Amniotic epithelial cell (primary cell): ENCODE data around the gene CIROP.

Source experiments
- DNase-seq: peaks from one replicate; pipeline ENCODE4 v3.0.0-alpha.2; 2010; ENCODE audit warnings: low read depth

Gene CIROP, protein sequence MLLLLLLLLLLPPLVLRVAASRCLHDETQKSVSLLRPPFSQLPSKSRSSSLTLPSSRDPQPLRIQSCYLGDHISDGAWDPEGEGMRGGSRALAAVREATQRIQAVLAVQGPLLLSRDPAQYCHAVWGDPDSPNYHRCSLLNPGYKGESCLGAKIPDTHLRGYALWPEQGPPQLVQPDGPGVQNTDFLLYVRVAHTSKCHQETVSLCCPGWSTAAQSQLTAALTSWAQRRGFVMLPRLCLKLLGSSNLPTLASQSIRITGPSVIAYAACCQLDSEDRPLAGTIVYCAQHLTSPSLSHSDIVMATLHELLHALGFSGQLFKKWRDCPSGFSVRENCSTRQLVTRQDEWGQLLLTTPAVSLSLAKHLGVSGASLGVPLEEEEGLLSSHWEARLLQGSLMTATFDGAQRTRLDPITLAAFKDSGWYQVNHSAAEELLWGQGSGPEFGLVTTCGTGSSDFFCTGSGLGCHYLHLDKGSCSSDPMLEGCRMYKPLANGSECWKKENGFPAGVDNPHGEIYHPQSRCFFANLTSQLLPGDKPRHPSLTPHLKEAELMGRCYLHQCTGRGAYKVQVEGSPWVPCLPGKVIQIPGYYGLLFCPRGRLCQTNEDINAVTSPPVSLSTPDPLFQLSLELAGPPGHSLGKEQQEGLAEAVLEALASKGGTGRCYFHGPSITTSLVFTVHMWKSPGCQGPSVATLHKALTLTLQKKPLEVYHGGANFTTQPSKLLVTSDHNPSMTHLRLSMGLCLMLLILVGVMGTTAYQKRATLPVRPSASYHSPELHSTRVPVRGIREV

DNA sequence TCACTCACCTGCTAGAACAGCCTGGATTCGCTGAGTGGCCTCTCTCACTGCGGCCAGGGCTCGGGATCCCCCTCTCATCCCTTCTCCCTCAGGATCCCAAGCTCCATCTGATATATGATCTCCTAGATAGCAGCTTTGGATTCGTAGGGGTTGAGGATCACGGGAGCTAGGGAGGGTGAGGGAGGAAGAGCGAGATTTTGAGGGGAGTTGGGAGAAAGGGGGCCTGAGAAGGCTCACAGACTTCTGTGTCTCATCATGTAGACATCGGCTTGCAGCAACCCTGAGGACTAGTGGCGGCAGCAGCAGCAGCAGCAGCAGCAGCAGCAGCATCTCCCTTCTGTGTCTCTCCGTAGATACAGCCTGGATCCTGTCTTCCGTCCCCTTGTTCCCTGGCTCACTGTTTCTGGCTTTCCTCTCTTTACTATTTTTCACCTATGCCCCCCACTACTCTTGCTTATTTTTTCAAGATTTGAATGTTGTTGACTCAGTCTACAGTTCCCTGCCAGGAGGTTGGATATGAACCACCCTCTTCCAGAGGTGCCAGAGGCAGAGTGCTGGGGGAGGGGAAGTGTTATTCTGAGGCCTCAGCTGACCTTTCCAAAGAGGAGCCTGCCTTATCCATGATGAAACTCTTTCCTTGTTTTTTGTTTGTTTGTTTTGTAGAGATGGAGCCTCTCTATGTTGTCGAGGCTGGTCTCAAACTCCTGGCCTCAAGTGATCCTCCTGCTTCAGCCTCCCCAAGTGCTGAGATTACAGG is at the start of gene CIROP:
CIROP (minus strand) TSS at position 399 of the 757 bp plus-strand sequence; CDS start at position 330, 69 bp downstream.
- no peak for DNase-seq

DNA sequence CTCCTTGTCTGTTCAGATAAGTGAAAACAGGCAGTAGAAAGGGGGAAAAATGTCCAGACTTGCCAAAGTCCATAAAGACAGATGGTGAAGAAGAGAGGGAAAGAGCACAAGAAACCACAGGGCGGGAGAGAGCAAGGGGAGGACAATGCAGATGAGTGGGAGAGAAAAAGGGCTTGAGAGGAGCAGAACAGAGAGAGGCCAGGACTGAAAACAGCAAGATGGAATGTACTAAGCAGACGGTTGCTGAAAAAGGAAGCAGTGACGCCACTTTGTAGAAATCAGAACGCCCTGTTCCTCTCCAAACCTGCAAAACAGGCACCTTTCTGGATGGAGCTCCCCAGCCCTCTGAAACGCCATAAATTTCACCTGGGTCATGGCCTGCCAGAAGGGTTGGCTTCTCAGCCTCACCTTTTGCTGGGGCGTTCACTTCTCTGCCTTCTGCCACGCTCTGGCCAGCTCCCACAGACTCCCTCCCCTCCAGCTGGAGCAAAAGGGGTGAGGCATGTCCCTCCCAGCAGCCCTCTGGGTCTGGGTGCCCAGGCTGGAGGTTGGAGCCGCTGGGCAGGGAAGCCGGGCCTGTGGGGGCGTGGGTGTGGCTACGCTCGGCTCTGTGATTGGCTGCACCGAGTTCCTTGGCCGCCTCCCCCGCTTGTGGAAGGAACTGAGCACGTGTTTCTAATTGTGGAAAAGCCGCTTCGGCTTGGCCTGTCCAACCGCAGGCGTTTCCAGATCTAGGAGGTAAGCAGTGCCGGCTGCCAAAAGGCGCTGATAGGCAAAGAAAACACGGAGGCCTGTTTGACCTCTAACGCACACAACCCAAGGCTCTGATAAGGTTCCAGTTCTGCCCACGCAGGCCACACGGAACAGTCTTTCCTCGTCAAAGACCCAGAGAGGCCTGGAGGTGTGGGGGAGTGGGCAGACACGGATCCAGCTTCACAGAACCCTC is 49.3 kb upstream of the CIROP start:
- peak; percentile 98 for DNase-seq

DNA sequence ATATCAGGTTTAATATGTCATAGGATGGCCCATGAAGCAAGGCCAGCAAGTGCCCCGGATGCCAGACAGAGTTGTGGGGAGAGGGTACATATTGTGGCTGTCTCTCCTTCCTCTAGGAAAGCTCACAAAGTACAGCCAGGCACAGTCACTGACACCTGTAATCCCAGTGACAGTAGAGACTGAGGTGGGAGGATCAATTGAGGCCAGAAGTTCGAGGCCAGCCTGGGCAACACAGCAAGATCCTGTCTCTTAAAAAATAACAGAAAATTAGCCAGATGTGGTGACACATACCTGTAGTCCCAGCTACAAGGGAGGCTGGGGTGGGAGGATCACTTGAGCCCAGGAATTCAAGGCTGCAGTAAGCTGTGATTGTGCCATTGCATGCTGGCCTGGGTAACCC is 46.6 kb upstream of the CIROP start:
- DNase-seq: no peak

DNA sequence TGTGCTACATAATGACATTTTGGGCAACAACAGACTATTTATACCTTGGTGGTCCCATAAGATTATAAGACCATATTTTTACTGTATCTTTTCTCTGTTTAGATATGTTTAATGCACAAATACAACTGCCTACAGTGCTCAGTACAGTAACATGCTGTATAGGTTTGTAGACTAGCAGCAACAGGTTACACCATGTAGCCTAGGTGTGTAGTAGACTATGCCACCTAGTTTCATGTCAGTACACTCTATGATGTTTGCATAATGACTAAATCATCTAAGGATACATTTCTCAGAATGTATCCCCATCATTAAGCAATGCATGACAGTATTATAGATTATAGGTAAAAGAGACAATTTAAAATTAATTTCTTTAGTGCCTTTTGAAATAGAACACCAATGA is 45.0 kb upstream of the CIROP start:
- DNase-seq: no peak

DNA sequence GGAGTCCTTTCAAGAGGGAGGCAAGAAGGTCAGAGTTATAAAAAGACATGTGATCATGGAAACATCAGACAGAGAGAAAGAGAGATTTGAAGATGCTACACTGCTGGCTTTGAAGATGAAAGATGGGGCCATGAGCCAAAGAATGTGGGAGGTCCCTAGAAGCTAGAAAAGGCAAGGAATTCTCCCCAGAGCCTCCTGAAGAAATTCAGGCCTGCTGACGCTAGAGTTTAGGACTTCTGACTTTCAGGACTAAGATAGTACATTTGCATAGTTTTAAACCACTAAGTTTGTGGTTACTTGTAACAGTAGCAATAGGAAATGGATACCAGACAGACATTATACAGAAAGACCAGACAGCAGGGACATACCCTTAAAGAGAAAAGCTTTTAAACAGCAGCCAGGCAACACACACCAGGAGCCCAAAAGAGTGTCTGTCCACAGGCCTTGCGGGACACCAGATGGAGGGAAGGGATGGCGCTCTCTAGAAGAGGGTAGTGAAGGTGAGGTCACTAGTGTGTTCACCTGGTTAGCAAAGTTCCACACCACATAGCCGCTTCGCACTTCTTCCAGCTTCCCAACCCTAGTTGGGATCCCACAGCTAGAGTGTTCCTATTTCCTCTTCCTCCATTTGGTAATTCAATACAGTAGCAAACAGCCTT is 43.9 kb upstream of the CIROP start:
- peak; percentile 88 for DNase-seq

DNA sequence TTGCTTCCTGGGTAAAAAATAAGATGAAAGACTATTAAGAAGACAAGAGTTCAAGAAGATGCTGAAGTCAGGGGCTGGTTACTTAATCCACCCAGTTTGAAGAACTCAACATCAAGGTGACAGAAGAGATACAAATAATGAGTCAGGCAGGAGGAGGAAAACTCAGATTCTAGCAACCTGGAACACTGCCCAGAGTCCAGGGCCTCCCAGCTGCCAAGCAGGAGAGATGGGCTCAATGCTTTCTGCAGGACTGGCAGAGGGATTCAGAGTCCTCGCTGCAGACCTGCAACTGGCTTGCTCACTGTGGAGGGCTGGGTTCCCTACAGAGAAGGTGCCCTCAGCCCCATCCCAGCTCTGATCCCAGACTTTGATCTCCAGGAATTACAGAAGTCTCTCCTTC is 42.9 kb upstream of the CIROP start:
- peak; percentile 92 for DNase-seq

DNA sequence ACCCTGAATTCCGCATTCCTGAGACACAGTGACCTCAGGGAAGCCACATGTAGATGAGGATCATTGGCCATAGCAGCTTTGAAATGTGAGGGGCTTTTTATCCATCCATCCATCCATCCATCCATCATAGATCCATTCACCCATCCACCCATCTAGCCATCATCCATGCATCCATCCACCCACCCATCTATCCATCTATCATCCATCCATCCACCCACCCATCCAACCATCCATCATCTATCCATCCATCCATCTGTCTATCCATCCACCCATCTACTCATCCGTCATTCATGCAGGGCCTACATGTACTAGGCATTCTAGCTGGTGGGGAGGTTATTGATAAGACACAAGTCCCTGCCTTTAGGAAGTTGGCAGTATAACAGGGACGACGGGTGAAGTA is 42.2 kb upstream of the CIROP start:
- no peak for DNase-seq

DNA sequence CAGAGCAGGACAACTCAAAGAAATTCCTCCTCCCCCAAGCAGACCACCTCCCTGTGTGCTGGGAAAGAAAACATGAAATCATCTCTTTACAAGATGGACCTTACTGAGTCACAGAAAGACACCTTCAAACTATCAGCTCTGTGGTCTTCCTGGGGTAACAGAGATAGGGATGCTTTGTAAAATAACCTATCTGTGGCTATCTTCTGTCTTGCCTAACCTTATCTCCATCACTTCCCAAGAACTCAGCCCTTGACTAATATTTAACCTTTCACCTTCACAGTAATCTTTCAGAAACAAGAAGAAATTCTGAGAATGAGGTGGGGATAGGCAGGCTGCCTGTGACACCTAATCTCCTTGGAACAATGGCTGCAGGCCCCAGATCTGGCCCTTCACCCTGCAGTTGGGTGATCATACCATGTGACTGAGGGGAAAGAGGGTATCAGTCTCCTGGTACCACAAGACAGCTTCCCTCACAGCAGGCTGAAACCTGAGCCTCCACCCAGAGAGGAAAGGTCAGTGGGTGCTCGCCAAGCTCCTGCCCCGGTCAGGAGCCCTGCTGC is 41.6 kb upstream of the CIROP start:
- DNase-seq: peak; percentile 90

DNA sequence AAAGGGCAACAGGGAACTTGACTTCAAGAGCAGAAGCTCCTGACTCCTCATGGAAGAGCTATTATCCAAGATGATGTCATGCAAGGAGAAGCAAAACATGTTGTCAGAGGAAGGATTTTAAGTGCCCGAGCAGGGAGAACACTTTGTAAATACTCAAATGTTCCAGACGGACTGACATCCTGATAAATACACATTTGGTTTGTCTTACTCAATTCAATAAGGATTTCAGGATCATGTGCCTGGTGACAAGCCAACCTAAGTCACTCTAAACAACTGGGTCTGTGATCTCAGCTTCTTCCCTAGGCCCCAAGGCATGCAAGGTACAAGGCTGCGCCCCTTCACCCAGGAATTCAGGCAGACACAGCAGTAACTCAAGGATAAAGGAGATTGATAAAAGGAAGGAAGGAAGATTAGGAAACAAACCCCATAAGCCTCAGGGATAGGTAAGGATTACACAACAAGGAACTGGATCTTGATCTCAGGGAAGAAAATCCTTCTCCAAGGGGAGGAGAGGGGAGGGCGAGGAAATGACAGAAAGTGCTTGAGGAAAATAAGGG is 41.1 kb upstream of the CIROP start:
- DNase-seq: peak; percentile 93

DNA sequence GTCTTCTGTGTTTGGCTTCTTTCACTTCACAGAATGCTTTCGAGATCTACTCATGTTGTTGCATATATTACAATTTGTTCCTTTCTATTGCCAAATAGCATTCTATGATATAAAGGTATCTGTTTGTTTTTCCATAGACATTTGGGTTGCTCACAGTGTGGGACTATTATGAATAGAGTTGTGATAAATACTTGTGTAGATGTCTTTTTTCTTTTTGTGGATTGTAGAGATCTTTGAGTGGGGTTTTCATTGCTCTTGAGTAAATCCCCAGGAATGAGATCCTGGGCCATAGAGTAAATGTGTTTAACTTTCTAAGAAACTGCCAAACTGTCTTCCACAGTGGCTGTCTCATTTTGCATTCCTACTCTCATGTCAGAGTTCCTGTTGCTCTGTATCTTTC is 39.1 kb upstream of the CIROP start:
- DNase-seq: peak; percentile 62

DNA sequence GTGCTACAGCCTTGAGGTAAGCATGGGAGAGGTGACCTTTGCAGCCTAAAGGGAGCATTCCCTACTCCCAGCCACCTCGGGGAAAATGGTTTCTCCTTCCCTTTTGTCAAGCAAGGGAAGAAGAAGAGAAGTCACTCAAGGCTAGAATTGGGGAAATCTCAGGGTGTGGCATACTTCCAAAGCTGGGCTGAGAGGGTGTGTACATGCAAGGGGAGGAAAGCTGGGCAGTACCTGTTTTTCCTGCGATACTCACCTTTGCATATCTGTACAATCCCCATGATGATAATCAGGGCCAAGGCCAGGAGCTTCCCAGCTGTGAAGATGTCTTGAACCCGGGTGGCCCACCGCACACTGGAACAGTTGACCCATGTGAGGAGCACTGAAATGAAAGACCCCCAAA is 38.0 kb upstream of the CIROP start:
- no peak for DNase-seq

DNA sequence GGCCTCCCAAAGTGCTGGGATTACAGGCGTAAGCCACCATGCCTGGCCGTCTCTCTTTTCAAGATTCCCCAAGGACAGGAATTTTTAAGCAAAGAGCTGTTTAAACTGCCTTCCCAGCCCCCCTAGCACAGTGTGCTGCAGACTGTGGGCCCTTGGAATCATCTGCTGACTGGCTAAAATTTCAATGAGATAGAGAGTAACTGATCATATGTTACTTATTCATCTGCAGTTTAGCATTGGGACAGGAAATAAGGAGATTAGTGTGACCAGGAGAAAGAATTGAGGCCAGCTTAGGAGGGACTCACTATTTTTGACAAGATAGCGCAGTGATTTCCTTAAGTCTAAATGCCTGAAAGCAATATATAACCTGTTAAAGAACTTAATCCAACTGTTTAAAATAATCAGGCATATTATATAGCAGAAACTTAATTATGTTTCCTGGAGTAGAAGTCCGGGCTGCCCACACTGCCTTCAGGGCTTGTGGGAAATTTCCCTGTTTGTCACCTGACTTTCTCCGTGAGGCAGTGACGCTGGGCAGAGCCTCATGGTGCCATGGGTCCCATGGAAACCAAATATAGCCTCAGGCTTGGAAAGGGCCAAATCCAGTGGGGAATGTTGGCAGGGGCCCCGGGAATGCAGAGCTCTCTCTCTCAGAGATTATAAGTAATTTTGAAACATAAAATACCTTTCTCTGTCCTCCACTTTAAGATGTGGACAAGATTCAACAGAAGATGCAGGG is 37.1 kb upstream of the CIROP start:
- peak; percentile 43 for DNase-seq

DNA sequence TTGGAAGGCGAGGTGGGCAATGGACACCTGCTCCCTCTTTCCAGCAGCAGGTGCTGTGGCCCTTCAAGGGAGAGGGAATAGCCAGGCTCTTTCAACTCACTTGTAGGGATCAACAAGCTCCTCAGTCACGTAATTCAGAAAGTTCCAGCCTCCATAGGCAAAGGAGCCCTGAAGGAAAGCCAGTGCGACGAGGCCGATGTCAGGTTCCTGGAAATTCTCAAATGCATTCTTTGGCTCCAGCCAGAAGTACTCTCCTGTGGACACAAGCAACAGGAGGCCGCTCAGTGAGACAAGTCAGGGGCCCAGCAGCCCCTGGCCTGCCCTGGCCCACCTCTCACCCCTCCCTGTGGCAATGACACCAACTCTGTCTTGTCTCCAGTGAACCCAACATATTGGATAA is 35.6 kb upstream of the CIROP start:
- DNase-seq: no peak

DNA sequence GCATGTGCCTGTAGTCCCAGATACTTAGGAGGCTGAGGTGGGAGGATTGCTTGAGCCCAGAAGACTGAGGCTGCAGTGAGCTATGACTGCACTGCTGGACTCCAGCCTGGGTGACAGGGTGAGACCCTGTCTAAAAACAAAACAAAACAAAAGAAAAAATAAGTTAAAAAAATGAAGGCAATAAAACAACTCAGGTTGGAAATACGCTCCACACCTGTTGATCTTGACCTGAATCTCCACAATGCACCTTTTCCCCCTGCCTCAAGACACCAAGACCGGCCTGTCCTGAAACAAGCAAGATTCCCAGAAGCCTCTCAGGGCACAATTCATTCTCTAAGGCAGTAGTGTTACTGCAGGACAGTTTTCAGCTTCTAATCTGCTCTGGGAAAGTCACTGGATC is 35.1 kb upstream of the CIROP start:
- DNase-seq: no peak

DNA sequence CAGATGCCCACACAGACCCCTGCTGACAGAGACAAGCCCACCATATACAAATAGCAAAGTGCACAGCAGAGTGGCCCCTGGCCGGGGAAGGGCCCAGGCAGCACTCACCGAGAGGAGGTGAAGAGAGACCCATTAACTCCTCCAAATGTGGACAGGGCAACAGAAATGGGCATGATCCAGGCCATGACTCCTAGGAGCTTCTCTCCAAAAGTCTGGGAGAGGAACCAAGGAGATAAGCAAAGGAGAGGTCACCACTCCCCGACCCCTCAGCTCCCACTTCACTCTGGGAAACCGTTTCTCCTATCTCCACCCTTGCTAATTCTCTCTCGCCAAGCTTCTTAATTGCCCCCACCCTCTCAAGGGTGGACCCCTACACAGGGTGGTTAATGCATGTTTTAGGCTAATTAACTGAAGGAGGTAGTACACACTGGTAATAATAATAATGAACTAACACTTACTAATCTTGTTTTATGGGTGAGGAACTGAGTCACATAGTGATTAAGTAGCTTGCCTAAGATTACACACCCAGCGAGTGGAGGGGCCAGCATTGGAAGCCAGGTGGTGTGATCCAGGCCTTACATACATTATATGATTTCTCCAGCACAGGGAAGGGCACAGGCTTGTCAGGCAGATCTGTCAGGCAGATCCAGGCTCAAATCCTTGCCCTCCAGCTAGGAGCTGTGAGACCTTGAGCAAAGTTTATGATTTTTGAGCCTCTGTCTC is 33.2 kb upstream of the CIROP start:
- no peak for DNase-seq

DNA sequence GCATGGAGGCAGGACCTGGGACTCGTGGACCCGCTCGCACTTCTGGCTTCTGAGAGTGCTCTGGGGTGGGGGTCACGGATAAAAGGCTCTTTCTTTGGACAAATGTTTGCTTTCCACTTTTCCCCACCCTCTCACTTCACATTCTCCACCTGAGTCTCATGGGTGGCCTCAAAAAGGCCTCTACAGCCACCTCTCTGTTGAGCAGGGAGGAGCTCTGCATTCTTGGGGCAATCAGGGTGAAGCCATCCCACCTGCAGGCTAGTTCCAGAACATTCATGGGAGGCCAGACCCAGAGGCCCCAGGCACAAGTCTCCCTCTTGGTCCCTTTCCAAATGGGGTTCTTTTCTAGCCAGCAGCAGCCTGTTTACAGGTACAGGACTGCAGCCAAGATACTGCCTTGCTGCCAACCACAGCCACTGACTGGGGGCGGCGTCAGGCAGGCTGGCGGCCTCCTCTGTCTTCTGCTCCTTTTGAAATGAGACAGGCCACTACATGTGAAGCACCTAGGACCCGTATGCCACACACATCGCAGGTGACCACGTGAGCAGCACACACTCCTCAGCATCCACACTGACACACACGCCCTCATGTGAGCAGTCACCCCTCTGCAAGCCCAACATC is 32.5 kb upstream of the CIROP start:
- no peak for DNase-seq

DNA sequence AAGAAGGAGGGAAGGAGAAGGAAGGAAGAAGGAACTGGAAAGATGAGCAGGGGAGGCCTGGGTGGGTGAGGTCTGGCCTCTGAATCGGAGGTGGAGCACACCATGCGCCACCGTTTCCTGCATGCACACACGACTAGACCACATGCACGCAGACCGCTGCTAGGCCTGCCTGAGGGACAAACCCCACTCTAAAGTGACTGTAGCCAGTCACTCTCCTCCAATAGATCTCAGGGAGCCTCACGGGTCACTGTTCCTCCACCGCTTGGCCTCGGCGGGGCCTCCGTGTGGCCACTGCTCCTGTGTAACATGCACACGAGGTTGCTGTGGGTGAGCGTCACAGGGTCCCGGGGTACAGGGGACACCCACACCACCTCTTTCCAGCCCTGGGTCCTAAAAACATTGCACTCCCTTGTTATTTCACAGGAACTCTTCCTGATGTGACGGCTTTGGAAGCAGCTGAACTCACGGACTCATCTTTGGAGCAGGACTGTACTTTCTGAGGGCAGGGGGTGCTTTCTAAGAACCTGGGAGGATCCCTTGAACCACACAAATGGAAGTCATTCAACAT is 31.9 kb upstream of the CIROP start:
- DNase-seq: no peak

DNA sequence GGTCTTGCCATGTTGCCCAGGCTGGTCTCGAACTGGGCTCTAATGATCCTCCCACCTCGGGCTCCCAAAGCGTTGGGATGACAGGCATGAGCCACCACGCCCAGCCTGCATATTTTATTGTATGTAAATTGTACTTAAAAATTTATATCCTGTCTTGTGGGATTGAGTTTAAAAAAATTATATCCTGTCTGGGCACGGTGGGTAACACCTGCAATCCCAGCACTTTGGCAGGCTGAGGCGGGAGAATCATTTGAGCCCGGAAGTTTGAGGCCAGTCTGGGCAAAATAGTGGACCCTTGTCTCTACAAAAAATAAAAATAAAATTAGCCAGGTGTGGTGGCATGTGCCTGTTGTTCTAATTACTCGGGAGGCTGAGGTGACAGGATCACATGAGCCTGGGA is 28.2 kb upstream of the CIROP start:
- DNase-seq: no peak
